Keratinocyte (primary cell): ENCODE data around the gene RIOK1. TPM values are rescaled to one million over a fixed set of nuclear protein-coding genes. Genes with fewer than 3 reads are reported as not detected.

Experiments used
- DNase-seq: peaks from one replicate; pipeline ENCODE4 v3.0.0-alpha.2; 2011; ENCODE audit warnings: low read depth, missing footprints, low spot score
- FAIRE-seq: peaks from 2 replicates; lab custom pipeline; 2011; peaks lifted over from hg19 to GRCh38; lab: Jason Lieb, UNC
- H2AFZ ChIP-seq: 2 replicates; pipeline ENCODE4 v1.6.0; 2012; ENCODE audit warnings: low read length, control low read depth, inconsistent platforms; ENCODE audit not compliant: control insufficient read depth
- H3K27ac ChIP-seq: 2 replicates; pipeline ENCODE4 v1.5.1; 2011; ENCODE audit warnings: low read length; ENCODE audit not compliant: control insufficient read depth, insufficient read depth
- H3K27me3 ChIP-seq: 3 replicates; pipeline ENCODE4 v1.6.0; 2011; ENCODE audit warnings: low read length; ENCODE audit not compliant: control insufficient read depth, insufficient read depth; ENCODE audit errors: extremely low read depth
- H3K36me3 ChIP-seq, 2 experiments: 2 replicates in 1 of 2; 3 replicates in 1 of 2; pipeline ENCODE4 v1.5.1; 2011; ENCODE audit warnings: low read length in 2 of 2, mild to moderate bottlenecking in 1 of 2; ENCODE audit not compliant: control insufficient read depth in 2 of 2, insufficient read depth in 2 of 2; ENCODE audit errors: extremely low read depth in 1 of 2
- H3K4me1 ChIP-seq: 3 replicates; pipeline ENCODE4 v1.5.1; 2011; ENCODE audit warnings: low read length; ENCODE audit not compliant: control insufficient read depth, insufficient read depth; ENCODE audit errors: extremely low read depth
- H3K4me2 ChIP-seq: 3 replicates; pipeline ENCODE4 v1.6.0; 2011; ENCODE audit warnings: low read depth, low read length; ENCODE audit not compliant: control insufficient read depth, insufficient read depth; ENCODE audit errors: extremely low read depth
- H3K4me3 ChIP-seq, 3 experiments: fragments of 200-600 bp in 1 of 3; sonication (generic) in 1 of 3; 2 replicates in 2 of 3; 3 replicates in 1 of 3; pipeline ENCODE4 v1.5.1; 2011 to 2016; ENCODE audit warnings: low read length in 3 of 3, mild to moderate bottlenecking in 3 of 3, control low read depth in 2 of 3, inconsistent platforms in 1 of 3, low read depth in 1 of 3, mixed read lengths in 1 of 3, mixed run types in 1 of 3, moderate library complexity in 1 of 3; ENCODE audit not compliant: control insufficient read depth in 2 of 3, insufficient read depth in 2 of 3; ENCODE audit errors: extremely low read depth in 1 of 3
- H3K79me2 ChIP-seq: 2 replicates; pipeline ENCODE4 v1.6.0; 2012; ENCODE audit warnings: low read length; ENCODE audit not compliant: control insufficient read depth, insufficient read depth
- H3K9ac ChIP-seq: 3 replicates; pipeline ENCODE4 v1.6.0; 2011; ENCODE audit warnings: low read length; ENCODE audit not compliant: control insufficient read depth, insufficient read depth; ENCODE audit errors: extremely low read depth
- H3K9me1 ChIP-seq: 3 replicates; pipeline ENCODE4 v1.6.0; 2011; ENCODE audit warnings: low read length; ENCODE audit not compliant: control insufficient read depth, insufficient read depth; ENCODE audit errors: extremely low read depth
- H3K9me3 ChIP-seq: 2 replicates; pipeline ENCODE4 v1.5.1; 2012; ENCODE audit warnings: low read depth, low read length; ENCODE audit not compliant: control insufficient read depth
- H4K20me1 ChIP-seq: 3 replicates; pipeline ENCODE4 v1.6.0; 2011; ENCODE audit warnings: low read length; ENCODE audit not compliant: control insufficient read depth, insufficient read depth; ENCODE audit errors: extremely low read depth
- EZH2 ChIP-seq: IDR thresholded peaks from one replicate; pipeline ENCODE4 v1.6.1; 2012; ENCODE audit warnings: inconsistent platforms, mild to moderate bottlenecking, low read length, moderate library complexity
- dilution Hi-C: fragments of 300-500 bp; cut with MboI; formaldehyde crosslinking; loops from one replicate; pipeline ENCODE4 v1.7.0; 2020; ENCODE audit warnings: low sequenced_read_pairs; ENCODE audit not compliant: extremely low pct_ligation_motif_present
- polyA minus RNA-seq, 3 experiments: library from RNA; depleted of rRNA, polyadenylated mRNA; stranded (reverse); fragments of >200 nt; gene quantifications; 1 replicate in 1 of 3; 2 replicates in 1 of 3; 3 replicates in 1 of 3; pipeline ENCODE4 v1.2.3, GENCODE V29; 2011
- polyA plus RNA-seq, 5 experiments: library from polyadenylated mRNA; depleted of rRNA in 3 of 5; stranded (reverse) in 3 of 5; stranded (forward) in 1 of 5; unstranded in 1 of 5; fragments of >200 nt; gene quantifications; 1 replicate in 1 of 5; 2 replicates in 3 of 5; 3 replicates in 1 of 5; pipeline versions ENCODE4 v1.2.1 to v1.2.3, GENCODE V29; 2011 to 2012; ENCODE audit warnings: missing spikeins in 2 of 5, low read depth in 1 of 5, low replicate concordance in 1 of 5
- TF ChIP-seq, protein P1 (sequence below), 3 experiments: IDR thresholded peaks in 1 of 3; conservative IDR thresholded peaks in 1 of 3; optimal IDR thresholded peaks in 1 of 3; 2 replicates in 2 of 3; 3 replicates in 1 of 3; pipeline versions ENCODE3 to v1.5.1; 2011; ENCODE audit warnings: low read length in 3 of 3, mild to moderate bottlenecking in 3 of 3, moderate library complexity in 2 of 3, control low read depth in 1 of 3, inconsistent platforms in 1 of 3; ENCODE audit not compliant: insufficient read depth in 2 of 3; ENCODE audit errors: extremely low read depth in 1 of 3

RIOK1 gene
- polyA plus RNA-seq (10.6 to 11.7 TPM (median 11.5 TPM) in 3 replicates), polyA minus RNA-seq (6.9 to 21.4 TPM (median 12.7 TPM) in 3 replicates)
- polyA plus RNA-seq (2011; ENCODE audit: low read depth), result 38.6 TPM
- 8.8 and 12.8 TPM in 2 replicates for polyA plus RNA-seq (2011; cell fraction: cytosol; rRNA removed)
- polyA plus RNA-seq (2011; cell fraction: nucleus; rRNA removed), result 22.2 and 25.5 TPM in 2 replicates
- 16.7 and 17.2 TPM in 2 replicates for polyA plus RNA-seq (2012; ENCODE audit: low replicate concordance)
- 4.0 TPM for polyA minus RNA-seq (2011; cell fraction: cytosol; rRNA and poly(A)+ RNA removed)
- polyA minus RNA-seq (2011; cell fraction: nucleus; rRNA and poly(A)+ RNA removed), result 9.6 and 12.5 TPM in 2 replicates

DNA sequence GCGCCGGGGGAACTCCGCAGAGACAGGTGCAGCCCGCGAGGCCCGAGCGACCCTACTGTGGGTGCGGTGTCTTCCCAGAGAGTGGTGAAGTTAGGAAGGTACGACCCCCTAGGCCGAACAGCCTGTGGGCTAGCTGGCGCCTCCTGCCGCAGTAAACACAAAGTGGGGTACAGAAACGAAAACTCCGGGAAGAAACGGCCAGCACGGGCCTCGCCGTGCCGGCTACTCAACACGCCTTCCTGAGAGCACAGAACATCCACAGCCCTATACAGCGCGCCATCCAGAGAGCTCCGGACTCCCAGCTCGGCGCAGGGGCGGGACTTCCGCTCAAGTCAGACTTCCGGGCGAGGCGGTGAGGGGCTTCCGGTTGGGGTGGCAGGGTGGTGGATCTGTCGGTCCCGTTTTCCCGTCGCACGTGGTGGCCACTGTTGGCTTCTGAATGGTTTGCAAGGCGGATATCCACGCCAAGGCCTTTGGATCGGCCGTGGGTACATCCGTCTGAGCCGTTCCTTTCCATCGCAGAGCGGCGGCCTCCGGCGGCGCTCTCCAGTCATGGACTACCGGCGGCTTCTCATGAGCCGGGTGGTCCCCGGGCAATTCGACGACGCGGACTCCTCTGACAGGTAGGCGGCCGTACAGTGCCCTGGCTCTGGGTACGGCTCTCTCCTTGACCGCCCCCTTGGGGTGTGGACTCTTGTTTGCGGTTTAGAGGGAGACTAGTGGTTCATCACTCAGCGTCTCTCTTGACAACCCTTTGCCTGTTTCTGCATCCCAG, at the start of gene RIOK1, which contains the start of gene CAGE1:
Gene RIOK1 (plus strand): TSS at position 358 of the 775 bp plus-strand sequence. CDS start 195 bp downstream, at position 553.
Gene CAGE1 (minus strand): TSS at position 292 of the 775 bp plus-strand sequence. CDS start 2,569 bp downstream, outside the sequence.
- TF ChIP-seq, protein P1, sequence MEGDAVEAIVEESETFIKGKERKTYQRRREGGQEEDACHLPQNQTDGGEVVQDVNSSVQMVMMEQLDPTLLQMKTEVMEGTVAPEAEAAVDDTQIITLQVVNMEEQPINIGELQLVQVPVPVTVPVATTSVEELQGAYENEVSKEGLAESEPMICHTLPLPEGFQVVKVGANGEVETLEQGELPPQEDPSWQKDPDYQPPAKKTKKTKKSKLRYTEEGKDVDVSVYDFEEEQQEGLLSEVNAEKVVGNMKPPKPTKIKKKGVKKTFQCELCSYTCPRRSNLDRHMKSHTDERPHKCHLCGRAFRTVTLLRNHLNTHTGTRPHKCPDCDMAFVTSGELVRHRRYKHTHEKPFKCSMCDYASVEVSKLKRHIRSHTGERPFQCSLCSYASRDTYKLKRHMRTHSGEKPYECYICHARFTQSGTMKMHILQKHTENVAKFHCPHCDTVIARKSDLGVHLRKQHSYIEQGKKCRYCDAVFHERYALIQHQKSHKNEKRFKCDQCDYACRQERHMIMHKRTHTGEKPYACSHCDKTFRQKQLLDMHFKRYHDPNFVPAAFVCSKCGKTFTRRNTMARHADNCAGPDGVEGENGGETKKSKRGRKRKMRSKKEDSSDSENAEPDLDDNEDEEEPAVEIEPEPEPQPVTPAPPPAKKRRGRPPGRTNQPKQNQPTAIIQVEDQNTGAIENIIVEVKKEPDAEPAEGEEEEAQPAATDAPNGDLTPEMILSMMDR (optimal IDR thresholded peaks at IDR 0.05 in 1 of 3, IDR thresholded peaks at IDR 0.05 in 1 of 3, conservative IDR thresholded peaks at IDR 0.05 in 1 of 3; ENCODE audit: extremely low read depth in 1 of 3, insufficient read depth in 2 of 3, low read length in 3 of 3), result no peak
- TF ChIP-seq EZH2, result no peak
- no peaks in the 10 kb centered on the region for H3K9me1 ChIP-seq
- H2AFZ ChIP-seq, result peak within 1 kb of the TSS; percentile 94
- H3K36me3 ChIP-seq, result peaks cover 1 to 7% of the 10 kb centered on the region in 2 experiments
- peak within 1 kb of the TSS; percentile 98 for H3K4me2 ChIP-seq
- H3K9me3 ChIP-seq, result no peaks in the 10 kb centered on the region
- peak within 1 kb of the TSS; percentile 86 for H3K9ac ChIP-seq
- peaks cover 36% of the 10 kb centered on the region for H3K79me2 ChIP-seq
- FAIRE-seq, result peak; percentile 72
- peaks cover 2% of the 10 kb centered on the region for H4K20me1 ChIP-seq
- peak; percentile 55 for DNase-seq
- H3K27me3 ChIP-seq, result no peaks in the 10 kb centered on the region
- dilution Hi-C loops, result no loop called here
- peak within 1 kb of the TSS; percentile 72 for H3K27ac ChIP-seq
- H3K4me1 ChIP-seq, result peaks cover 21% of the 10 kb centered on the region
- peak within 1 kb of the TSS; percentile 63 to 90 (median 86) for H3K4me3 ChIP-seq

DNA sequence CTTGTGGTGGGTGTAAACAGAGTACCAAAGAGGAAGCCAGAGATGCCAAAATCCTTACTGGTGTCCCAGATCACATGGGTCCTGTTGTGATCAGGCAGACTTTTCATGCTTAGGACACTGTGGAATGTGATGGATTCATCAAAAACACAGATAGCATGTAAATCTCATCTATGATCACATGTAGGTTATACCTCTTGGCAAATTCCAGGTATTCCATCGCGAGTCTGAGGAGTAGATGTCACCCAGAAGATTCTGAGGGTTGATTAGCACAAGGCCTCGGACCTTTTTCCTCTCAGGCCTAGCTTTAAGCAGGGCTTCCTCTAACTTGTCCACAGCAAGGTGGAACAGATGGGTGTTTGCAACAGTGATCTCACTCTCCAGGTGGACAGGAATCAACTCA, 48.3 kb upstream of the RIOK1 start:
- no peak for FAIRE-seq

More for the DNA sequence above, 48.3 kb upstream of the RIOK1 start:
- Histone ChIP-seq H3K4me1 (no peaks in the 10 kb centered on the region), H3K79me2 (no peaks in the 10 kb centered on the region), H3K27ac (no peak overlapping the region), H3K4me3 (no peak overlapping the region), H3K4me2 (no peak overlapping the region), H4K20me1 (no peaks in the 10 kb centered on the region), H3K9me1 (no peaks in the 10 kb centered on the region), H3K36me3 (no peaks in the 10 kb centered on the region), H3K27me3 (no peaks in the 10 kb centered on the region), H2AFZ (no peak overlapping the region), H3K9me3 (no peaks in the 10 kb centered on the region), H3K9ac (no peak overlapping the region)
- TF ChIP-seq, protein P1 (optimal IDR thresholded peaks at IDR 0.05 in 1 of 3, IDR thresholded peaks at IDR 0.05 in 1 of 3, conservative IDR thresholded peaks at IDR 0.05 in 1 of 3; ENCODE audit: extremely low read depth in 1 of 3, insufficient read depth in 2 of 3, low read length in 3 of 3), result no peak
- TF ChIP-seq EZH2, result no peak
- dilution Hi-C loops, result no loop called here
- no peak for DNase-seq
